NCI-H146 (cell line): ENCODE data around the gene TMEM174.

Experiments used
- DNase-seq: peaks from one replicate; lab custom pipeline; 2025; lab: John Stamatoyannopoulos, UW

The TMEM174 gene

DNA sequence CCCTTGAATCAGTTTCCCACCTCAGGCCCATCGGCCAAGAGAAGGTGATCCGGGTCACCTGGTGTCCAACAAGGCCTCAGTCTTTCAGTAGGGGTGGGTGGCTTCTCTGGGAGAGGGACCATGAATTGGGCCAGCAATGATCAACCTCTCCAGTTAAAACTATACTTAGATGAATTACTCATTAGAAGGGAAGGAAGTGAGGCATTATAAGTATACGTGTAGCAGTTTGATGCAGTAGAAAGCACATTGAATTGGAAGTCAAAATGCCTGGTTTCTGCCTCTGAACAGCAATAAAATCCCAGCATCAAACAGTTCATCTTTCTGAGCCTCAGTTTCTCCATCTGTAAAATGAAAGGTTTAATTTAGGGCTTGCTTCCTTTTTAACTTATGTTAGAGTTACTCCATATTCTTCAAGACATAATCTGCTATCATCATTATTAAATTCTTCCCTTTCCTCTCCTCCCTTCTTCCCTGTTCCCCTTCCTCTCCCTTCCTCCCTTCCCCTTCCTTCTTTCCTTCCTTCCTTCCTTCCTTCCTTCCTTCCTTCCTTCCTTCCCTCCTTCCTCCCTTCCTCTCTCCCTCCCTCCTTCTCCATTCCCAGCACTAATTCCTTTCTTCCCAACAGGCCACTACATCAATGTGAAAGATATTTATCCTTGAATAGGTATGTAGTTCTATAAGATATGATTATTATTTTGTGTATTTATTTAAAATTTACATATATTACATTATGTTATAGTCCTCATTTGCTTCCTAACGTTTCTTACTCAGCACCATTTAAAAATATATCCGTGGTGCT is 18.6 kb upstream of the TMEM174 start:
- no peak for DNase-seq

DNA sequence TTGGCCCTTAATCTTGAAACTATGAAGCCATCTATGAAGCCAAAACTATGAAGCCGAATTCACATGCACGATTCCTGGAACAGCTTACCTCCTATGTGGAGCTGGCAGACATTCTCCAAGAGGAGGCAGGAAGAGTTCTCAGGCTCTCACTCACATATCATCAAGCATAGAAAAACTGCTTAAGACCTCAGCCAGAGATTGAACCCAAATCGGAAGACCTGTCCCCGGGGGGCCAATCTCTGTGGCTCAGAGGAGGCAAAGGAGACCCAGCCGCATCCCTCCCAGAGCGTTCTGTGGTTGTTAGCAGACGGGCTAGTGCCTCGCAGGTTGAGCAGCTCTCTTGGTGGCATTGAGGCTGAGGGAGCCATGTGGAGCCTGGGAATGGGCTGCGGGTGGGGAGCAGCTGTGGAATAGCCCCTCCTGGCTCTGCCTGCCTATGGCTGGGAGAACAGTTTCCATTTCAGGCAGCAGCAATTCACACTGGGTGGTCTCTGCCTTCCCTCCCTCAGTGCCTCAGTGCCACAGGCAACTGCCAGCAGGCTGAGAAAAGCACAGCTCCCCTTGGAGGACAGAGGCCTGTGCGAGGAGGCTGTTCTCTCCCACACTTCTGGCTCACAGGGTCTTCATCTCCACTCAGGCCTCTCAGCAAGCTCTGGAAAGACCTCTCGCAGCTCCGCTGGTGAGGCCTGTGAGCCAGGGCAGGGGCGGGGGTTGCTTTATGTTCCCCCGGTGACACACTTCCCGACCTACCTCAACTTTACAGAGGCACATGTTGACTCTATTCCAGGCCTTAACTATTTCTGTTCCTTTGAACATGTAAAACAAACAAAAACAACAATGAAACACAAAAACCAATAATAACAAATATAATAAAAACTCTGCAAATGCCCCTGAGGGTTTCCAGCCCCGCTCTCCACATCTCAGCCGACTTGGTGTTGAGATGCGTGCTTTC is 17.4 kb upstream of the TMEM174 start:
- DNase-seq = no peak

DNA sequence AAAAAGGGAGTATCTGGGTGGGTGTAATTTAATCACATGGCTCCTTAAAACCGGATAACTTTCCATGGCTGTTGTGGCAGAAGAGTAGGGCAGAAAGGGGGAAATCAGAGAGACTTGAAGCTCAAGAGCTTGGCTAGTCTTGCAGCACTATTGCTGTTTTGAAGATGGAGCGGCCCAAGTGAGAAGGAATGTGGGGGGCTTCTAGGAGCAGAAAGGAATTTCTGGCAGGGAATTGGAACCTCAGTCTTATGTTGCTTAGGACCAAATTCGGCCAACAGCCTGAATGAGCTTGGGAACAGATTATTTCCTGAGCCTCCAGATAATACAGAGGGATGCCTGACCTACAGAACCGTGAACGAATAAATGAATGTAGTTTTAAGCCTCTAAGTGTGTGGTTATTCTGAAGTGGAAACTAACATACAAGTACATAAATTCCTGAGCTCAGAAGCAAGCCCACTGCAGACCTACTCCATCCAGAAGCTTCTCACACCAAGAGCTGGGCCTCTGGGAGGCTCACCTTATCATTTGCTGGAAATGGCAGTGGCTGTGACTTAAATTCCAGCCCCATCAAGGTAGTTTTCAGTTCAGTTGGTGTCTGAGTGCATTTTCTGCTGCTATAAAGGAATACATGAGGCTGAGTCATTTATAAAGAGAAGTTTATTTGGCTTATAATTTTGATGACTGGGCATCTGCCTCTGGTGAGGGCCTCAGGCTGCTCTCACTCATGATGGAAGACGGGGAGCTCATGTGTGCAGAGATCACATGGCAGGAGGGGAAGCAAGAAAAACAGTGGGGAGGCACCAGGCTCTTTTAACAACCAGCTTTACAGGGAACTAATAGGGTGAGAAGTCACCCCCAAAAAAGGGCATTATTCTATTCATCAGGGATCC is 15.3 kb upstream of the TMEM174 start:
- no peak for DNase-seq

DNA sequence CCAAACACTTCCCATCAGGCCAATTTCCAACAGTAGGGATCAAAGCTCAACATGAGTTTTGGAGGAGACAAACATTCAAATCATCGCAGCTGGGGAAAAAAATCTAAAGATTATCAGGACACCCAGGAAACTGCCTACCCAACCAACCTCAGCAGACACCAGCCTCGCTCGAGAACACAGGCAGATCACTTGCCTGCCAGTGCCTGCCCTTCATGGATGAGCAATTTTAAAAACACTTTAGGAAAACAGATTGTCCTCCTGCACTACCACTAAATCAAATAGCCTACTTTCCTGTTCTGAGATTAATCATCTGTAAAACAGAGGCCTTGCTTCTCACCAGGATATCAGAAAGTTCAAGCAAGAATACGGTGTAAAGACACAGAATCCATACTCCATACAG is 14.7 kb upstream of the TMEM174 start:
- no peak for DNase-seq

DNA sequence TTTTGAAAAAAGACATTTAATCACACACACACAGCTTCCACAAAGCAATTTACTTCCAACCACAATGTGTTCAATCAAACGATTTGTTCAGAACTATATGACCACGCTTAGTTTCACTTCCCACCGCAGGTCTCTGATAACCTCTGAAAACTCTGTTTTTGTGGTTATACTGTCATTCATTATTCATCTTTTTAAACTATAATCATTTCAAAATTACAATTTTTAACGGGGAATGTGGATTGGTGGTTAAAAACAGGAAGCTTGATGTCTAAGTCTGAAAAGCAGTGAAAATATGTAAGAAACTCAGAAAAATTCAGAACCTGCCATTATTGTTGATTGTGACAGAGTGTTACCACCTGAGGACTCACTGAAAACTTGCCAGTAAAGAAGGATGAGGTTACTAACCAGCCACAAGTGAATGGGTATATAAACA is 12.7 kb upstream of the TMEM174 start:
- no peak for DNase-seq

DNA sequence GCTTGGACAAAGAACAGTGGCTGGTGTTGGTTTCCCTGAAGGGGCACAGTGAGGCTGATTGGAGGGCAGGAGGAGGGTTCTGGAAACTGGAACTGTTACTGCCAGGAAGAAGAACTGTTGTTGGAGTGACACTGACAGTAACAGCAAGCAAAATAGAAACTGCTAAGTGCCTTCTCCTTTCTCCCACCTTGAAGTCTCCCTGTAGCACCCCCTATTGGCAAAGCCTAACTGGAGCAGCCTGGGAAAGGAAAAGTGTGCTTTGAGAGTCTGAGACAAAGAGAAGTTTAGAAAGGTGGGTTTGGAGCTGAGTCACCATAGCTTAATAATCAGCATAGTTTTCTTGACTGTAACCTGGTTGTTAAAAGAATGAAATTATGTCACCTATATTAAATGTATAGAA is 2.5 kb upstream of the TMEM174 start:
- no peak for DNase-seq

DNA sequence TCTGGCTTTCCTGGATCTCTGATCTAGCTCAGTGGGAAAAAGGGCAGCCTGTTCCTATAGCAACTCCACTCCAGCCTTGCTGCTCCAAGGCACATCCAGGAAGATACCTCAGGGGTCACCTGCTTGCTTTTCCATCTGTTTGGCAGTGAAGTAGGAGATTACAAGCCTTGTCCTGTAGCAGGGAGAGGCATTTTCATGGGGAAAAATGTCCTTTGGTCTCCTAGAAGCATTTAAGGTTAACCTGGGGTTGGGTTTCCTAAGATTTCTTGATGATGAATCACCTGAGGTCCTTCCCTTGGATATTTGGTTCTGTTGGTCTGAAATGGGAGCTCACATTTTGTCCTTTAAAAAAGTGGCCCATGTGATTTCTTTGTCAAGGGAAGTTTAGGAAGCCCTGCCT is 1.5 kb upstream of the TMEM174 start:
- DNase-seq = no peak

DNA sequence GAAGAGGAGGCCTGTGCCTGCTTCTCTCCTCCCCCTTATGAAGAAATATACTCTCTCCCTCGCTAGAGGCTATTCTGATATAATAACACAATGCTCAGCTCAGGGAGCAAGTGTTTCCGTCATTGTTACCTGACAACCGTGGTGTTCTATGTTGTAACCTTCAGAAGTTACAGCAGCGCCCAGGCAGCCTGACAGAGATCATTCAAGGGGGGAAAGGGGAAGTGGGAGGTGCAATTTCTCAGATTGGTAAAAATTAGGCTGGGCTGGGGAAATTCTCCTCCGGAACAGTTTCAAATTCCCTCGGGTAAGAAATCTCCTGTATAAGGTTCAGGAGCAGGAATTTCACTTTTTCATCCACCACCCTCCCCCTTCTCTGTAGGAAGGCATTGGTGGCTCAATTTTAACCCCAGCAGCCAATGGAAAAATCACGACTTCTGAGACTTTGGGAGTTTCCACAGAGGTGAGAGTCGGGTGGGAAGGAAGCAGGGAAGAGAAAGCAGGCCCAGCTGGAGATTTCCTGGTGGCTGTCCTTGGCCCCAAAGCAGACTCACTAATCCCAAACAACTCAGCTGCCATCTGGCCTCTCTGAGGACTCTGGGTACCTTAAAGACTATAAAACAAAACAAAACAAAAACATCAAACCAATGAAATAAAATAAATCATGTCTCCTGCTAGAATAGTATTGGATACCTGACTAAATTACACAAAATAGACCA is 1.3 kb downstream of the TMEM174 start:
- no peak for DNase-seq

DNA sequence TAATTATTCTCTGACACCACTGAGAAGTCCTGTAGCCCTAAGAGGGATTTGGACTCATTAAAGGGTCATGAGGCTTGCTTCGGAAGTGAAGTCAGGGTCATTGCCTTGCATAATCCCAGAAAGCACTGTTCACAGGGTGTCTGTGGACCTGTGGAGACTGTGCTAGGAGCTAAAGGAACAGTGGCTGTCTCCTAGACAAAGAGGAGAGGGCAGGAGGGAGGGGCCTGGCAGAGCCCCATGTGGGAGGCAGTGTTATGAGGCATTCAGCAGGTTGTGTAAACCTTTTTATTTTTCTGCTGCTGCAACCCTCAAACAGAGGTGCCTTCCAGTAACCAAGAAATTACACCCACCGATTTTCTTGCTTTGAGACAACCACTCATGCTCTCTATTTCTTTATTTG is 3.3 kb downstream of the TMEM174 start:
- no peak for DNase-seq

DNA sequence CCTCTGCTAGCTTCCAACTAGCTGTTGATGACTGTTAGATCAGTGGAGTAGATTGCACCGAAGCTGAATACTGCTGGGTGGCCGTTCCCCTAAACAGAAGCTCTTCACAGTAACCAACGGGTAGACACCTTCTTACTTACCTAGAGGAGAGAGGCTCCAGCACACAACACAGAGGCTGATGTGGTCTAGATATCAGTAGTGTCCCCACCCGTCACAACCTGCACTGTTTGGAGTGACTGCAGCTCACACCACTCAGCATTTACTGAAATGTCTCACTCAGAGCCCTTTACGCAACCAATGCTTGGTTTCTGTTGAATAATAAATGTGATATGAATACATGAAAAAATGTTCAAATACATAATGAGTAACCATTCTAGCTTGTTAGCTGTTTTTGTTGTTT is 5.3 kb downstream of the TMEM174 start:
- no peak for DNase-seq

DNA sequence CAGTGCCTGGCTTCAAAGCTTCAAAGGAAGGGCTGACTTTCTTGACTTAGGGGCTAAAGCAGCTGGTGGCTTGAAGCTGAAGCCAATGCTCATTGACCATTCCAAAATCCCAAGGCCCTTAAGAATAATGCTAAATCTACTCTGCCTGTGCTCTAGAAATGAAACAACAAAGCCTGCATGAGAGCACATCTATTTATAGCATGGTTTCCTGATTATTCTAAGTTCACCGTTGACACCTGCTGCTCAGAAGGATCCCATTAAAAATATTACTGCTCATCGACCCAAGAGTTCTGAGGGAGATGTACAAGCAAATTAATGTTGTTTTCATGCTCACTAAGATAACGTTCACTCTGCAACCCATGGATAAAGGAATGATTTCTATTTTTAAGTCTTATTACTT is 6.7 kb downstream of the TMEM174 start:
- DNase-seq = peak; percentile 52

DNA sequence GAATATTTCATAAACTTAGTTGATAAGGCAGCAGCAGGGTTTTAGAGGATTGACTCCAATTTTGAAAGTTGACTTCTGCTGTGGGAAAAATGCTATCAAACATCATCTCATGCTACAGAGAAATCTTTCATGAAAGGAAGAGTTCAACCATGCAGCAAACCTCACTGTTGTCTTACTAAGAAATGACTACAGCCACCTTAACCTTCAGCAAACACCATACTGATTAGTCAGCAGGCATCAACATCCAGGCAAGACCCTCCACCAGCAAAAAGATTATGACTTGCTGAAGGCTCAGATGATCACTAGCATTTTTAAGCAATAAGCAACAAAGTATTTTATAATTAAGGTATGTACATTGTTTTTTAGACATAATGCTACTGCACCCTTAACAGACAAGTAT is 7.6 kb downstream of the TMEM174 start:
- DNase-seq = no peak

DNA sequence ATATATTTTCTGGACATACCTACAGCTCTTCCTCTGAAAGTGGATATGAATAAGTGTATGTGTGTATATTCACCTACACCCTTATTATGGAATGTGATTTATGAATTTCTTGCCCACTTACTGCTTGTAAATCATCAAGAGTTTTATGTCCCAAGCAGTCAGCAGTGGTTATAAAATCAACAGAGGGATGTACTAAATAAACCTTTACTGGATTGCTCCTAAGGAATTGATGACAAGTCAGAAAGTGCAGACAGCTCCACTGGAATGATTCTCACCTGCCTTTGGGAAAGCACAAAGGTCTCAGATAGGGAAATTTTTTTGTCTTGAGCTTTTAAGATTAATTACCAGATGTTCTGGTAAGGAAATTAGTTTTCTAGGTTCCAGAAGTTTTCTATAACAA is 9.3 kb downstream of the TMEM174 start:
- no peak for DNase-seq

DNA sequence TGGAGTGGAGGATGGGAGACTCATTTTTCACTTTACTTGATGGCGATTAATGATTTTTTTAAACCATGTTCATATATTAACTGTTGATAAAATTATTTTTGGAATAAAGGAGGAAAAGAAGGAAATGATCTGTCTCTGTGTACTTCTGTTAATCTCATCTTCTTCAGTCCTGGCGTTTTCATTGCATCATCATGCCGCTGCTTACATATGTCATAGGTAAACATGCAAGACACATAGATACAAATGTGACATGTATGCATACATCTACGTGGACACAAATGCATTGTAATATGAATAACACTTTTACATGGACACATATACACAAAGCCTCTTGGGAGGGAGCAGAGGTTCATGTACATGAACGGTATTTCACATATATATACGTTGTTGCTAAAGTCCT is 10.0 kb downstream of the TMEM174 start:
- peak; percentile 44 for DNase-seq

DNA sequence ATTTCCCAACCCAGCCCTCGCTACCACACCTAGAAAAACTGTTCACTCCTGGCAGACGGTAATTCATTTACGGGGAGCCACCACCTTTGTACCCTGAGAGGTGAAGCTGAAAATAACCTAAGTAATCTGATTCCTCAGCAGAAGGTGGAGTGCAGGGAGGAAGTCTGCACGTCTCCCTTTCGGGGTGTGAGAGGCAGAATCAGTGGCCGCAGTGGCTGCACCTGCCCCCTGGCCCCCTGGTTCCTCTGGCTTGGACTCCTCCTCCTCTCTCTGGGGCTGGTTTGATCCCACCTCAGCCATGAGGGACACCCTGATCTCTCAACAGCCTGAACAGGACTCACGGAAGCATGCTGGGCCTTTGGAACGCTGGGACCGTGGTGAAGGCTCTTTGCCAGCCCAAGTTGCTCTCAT is 10.5 kb downstream of the TMEM174 start:
- peak; percentile 53 for DNase-seq

DNA sequence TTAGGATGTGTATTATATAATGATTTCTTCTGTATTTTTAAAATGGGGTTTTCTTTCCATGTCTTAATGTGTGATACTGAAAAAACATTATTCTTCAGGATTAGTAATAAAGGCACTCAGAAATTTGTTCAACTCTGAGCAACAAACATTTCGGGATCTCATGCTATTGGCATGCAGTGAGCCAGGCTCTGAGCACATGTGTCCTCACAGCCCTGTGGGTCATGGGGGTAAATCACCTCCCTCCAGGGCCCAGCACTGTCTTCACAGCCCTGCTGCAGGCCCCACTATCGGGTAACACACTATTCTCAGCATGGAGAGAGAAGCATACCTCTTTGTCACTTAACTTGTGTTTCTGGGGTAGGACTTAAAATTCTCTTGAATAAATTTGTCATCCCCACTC is 14.0 kb downstream of the TMEM174 start:
- no peak for DNase-seq

DNA sequence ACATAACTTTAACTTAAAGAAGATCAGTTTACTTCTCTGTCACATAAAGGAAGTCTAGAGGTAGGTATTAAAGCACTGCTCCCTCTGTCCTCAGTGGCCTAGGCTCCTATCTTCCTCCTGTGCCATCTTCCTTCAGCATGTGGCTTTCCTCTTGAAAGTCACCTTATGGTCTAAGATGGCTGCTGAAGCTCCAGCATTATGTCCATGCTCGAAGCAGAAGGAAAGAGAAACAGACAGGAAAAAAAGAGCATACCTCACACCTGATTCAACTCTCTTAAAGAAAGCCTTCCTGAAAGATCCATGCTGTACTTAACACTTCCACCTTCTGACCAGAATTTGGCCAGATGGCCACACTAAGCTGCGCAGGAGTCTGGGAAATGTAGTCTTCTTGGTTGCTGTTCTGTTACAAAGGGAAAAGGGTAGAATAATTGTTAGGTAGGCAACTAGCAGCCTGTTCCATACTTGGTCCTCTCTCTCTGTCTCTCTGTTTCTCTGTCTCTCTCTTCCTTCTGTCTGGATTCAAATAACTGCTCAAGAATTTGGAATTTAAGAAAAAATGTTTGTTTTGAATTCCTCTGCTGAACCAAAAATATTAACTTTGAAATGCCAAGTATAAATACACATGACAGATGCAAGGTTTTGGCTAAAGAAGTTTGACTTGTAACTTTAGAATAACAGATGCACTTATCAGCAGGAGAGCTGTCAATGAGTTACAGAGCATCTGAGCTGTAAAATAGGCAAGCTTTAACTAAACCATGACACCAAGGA is 16.0 kb downstream of the TMEM174 start:
- DNase-seq = no peak

DNA sequence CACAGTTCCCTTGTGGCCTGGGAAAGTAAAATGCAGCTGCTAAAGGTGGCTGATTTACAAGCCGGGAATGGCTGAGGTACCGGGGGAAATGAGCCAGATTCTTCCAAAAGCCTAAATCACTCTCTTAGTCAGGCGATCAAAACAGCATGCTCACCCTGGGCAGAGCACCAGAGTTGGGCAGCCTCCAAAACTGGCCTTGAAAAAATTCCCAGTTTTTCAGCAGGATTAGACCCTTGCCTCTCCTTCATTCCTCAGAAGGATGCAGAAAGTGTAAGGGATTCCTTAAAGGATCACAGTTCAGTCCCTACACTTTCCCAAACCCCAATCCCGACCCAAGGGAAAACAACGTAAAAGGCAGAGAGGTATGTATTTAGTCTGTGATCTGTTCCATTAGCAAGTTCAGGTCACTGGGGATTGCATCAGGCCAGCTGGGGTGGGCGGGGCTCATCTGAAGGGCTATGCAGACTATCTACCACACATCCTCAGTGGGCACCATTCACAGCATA is 16.9 kb downstream of the TMEM174 start:
- DNase-seq = no peak

DNA sequence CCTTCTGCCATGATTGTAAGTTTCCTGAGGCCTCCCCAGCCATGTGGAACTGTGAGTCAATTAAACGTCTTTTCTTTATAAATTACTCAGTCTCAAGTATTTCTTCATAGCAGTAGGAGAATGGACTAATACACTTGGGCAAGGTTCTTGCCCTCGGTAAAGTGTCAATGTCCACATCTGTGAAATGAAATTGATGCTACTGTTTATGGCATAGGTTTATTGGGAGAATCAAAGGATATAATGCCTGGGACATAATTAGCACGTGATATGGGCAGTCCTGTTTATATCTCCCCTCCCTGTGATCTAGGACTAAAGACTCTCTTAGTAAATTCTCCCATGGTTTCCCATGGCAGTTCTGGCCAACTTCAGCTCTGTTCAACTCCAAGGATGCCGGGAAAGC is 19.4 kb downstream of the TMEM174 start:
- DNase-seq = no peak

DNA sequence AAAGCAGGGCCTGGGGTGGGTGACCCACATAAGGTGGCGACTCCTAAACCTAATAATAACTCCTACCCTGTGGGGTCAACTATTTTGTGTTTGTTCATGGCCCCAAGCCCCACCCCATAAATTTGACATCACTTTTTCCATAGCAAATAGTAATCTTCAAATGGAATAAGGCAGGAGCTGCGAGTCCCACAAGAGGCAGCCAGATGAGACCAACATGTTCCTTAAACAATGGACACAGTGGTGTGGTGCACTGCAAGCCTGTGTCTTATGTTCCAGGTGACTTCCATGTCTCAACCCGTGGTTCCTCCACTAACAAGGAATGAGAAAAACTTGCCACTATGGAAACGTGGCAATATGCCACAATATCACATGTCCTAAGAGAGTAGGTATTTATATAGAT is 20.6 kb downstream of the TMEM174 start:
- DNase-seq = no peak

DNA sequence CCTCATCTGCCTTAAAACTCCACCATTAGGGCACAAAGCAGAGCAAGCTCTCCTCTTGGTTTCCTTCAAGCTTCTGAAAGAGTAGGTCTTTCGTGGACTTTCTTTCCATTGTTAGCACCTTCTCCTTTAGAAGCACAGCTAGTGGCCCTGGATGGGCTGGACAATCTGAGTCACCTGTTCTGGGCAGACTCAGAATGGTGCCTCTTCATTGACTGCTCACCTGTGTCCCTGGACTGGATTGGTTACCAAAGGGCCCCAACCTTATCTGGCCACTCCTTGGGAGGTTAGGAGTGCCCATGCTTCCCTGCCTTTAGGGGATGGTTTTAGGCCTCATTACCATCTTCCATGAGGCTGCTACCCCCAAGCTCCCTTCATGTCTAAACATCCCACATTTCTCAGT is 23.2 kb downstream of the TMEM174 start:
- no peak for DNase-seq
